Heart left ventricle (tissue), 16 donors: ENCODE measurements around the gene TSSC4. TPM values are rescaled to one million over a fixed set of nuclear protein-coding genes. Genes with fewer than 3 reads are reported as not detected.

ENCODE experiments used
- ATAC-seq, 4 donors: fragments of 200-7000 bp; cut with Tn5 transposase; one replicate each; pipeline ENCODE4 v1.9.1; 2020 to 2022; ENCODE audit warnings: moderate library complexity in 4 of 4, mild to moderate bottlenecking in 3 of 4, moderate number of reproducible peaks in 1 of 4
- DNase-seq, 5 donors: peaks; one replicate each; pipeline ENCODE4 v3.0.0-alpha.2; 2020
- H3K27ac ChIP-seq, 12 donors: fragments of 200-600 bp; sonication (generic) in 4 of 12; one replicate each; pipeline versions ENCODE4 v1.5.0 to v1.8.0; 2016 to 2022; ENCODE audit warnings: mild to moderate bottlenecking in 2 of 12
- H3K27me3 ChIP-seq, 9 donors: fragments of 200-600 bp; sonication (generic) in 2 of 9; one replicate each; pipeline versions ENCODE4 v1.5.1 to v1.8.0; 2016 to 2022; ENCODE audit warnings: mild to moderate bottlenecking in 3 of 9
- H3K36me3 ChIP-seq, 9 donors: fragments of 200-600 bp; sonication (generic) in 2 of 9; one replicate each; pipeline versions ENCODE4 v1.5.0 to v1.8.0; 2018 to 2022; ENCODE audit warnings: mild to moderate bottlenecking in 2 of 9
- H3K4me1 ChIP-seq, 12 donors: fragments of 200-600 bp; sonication (generic) in 4 of 12; one replicate each; pipeline versions ENCODE4 v1.5.0 to v1.8.0; 2016 to 2022; ENCODE audit warnings: mild to moderate bottlenecking in 3 of 12
- H3K4me3 ChIP-seq, 12 donors: fragments of 200-600 bp; sonication (generic) in 4 of 12; one replicate each; pipeline versions ENCODE4 v1.5.0 to v1.8.0; 2017 to 2022; ENCODE audit warnings: mild to moderate bottlenecking in 9 of 12, moderate library complexity in 4 of 12
- H3K9me3 ChIP-seq, 12 donors: fragments of 200-600 bp; sonication (generic) in 4 of 12; one replicate each; pipeline versions ENCODE4 v1.5.0 to v1.8.0; 2016 to 2022; ENCODE audit warnings: mild to moderate bottlenecking in 1 of 12
- POLR2A ChIP-seq, 2 donors: fragments of 450-650 bp; IDR thresholded peaks; one replicate each; pipeline ENCODE4 v1.6.1; 2017; ENCODE audit warnings: antibody characterized with exemption in 2 of 2, mild to moderate bottlenecking in 2 of 2, moderate library complexity in 2 of 2
- WGBS, 4 donors: extraction: QIAGEN DNeasy Blood & Tissue Kit in 2 of 4; methylation state at CpG; one replicate each; pipeline versions ENCODE4 v1.1.5 to v1.1.7; 2013 to 2018; 5-methylcytosine and 5-hydroxymethylcytosine counted together
- intact Hi-C, 10 donors: fragments of 100-400 bp; cut with DNase I; formaldehyde crosslinking; loops; one replicate each; pipeline versions ENCODE4 v1.11.1 to v1.14.2; 2022
- polyA plus RNA-seq, 2 donors: library from polyadenylated mRNA; stranded (reverse); fragments of 200-250 nt; gene quantifications; one replicate each; pipeline ENCODE4 v1.2.3, GENCODE V29; 2013
- total RNA-seq, 9 donors: library from RNA; depleted of rRNA in 2 of 9; stranded (reverse); fragments of >200 nt in 2 of 9; fragmentation: NEBNext Ultra II Directional in 3 of 9; extraction: Animal tissue kit (Norgen Biotek cat#: 25700) in 3 of 9; gene quantifications; one replicate each; pipeline versions ENCODE4 v1.1.0 to v1.2.4, GENCODE V29; 2016 to 2023
- TF ChIP-seq, protein P1 (sequence below), 12 donors: fragments of 200-600 bp; sonication (generic) in 4 of 12; IDR thresholded peaks; one replicate each; pipeline versions ENCODE4 v1.5.0 to v1.8.0; 2018 to 2022; ENCODE audit warnings: antibody characterized with exemption in 12 of 12, mild to moderate bottlenecking in 5 of 12
- donor health status: ischemic (EF 13 %, LVEDD 7.1; RV severe dilation, severe dysfunction).
- donor health status: healthy with polysubstance abuse.
- donor health status: DM: no; HTN: yes; CAD: no.
- donor health status: DM: no; HTN: no; CAD: no.
- donor health status: ischemic (EF 25% LVEDD 6.9; RV normal size, moderate dysfunction).
- donor health status: ischemic (EF 25% LVEDD 5.7; RV mildly dilated, moderate dysfunction).
- donor health status: healthy.
- donor health status: DM: yes; HTN: yes; CAD: no.
- donor health status: ischemic (EF 35%, LVEDD 5.7; RV mildly dilated, moderate dysfunction).
- donor health status: nonischemic (EF 11% LVEDD 7.7; RV severe dilation, severe dysfunction).
- donor health status: DM: yes; HTN: yes; CAD: no.
- donor health status: PGD.
- donor health status: ischemic (EF 29% LVEDD 5.4; RV normal size, mild dysfunction).
- donor health status: nonischemic (EF 23%, LVEDD 6.1; RV moderate dilation, normal function).

Gene TSSC4
- total and polyA plus RNA-seq, 11 donors, result 23.4 to 75.9 (median 37.2) TPM

DNA sequence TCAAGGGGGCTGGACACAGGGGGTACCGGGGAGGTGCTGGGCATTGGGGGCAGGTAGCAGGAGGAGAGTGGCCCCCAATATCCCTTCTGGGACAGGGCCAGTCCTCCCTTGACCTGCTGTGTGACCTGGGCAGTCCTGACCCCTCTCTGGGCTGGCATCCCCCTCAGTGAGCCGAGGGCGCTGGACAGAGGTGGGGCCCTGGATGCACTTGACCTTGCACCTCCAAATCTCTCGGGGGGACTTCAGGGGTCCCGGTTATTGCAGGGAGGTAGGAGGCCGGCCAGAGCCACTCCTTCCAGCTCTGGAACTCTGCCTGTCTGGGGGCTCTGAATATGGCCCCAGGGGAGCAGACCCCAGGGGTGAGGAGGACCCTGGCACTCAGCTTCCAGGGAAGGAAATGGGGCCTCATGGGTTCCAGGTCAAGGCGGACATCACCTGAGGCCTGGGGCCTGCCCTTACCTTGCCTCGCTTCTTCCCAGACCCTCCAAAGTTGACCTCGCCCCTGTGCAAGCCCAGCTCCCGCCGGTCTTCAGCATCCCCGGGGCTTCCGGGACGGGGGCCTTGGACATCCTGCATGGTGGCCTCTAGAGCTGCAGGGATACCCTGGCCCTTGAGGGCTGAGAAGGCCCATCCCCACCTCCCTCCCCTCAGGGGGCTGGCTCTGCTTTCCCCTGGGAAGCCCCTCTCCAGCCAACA is 22.1 kb downstream of the TSSC4 start:
- 78 to 90% (median 84%) methylated on average over 9 to 14 of the region's 14 CpGs for WGBS, 4 donors
- intact Hi-C loops, result no loop called here
- DNase-seq, result peak in 2 of 5 donors; percentile 27 to 42
- H3K4me3 ChIP-seq, result no peak overlapping the region
- no peak for ATAC-seq
- H3K4me1 ChIP-seq, result peaks cover 0 to 13% (median 0%) of the 10 kb centered on the region in 12 donors
- no peak for TF ChIP-seq POLR2A (IDR thresholded peaks at IDR 0.05)
- TF ChIP-seq, protein P1, sequence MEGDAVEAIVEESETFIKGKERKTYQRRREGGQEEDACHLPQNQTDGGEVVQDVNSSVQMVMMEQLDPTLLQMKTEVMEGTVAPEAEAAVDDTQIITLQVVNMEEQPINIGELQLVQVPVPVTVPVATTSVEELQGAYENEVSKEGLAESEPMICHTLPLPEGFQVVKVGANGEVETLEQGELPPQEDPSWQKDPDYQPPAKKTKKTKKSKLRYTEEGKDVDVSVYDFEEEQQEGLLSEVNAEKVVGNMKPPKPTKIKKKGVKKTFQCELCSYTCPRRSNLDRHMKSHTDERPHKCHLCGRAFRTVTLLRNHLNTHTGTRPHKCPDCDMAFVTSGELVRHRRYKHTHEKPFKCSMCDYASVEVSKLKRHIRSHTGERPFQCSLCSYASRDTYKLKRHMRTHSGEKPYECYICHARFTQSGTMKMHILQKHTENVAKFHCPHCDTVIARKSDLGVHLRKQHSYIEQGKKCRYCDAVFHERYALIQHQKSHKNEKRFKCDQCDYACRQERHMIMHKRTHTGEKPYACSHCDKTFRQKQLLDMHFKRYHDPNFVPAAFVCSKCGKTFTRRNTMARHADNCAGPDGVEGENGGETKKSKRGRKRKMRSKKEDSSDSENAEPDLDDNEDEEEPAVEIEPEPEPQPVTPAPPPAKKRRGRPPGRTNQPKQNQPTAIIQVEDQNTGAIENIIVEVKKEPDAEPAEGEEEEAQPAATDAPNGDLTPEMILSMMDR (IDR thresholded peaks at IDR 0.05), result no peak
- H3K27ac ChIP-seq, result no peak overlapping the region
- peaks cover 0 to 13% (median 0%) of the 10 kb centered on the region in 9 donors for H3K27me3 ChIP-seq
- H3K9me3 ChIP-seq, result no peaks in the 10 kb centered on the region
- H3K36me3 ChIP-seq, result no peaks in the 10 kb centered on the region

DNA sequence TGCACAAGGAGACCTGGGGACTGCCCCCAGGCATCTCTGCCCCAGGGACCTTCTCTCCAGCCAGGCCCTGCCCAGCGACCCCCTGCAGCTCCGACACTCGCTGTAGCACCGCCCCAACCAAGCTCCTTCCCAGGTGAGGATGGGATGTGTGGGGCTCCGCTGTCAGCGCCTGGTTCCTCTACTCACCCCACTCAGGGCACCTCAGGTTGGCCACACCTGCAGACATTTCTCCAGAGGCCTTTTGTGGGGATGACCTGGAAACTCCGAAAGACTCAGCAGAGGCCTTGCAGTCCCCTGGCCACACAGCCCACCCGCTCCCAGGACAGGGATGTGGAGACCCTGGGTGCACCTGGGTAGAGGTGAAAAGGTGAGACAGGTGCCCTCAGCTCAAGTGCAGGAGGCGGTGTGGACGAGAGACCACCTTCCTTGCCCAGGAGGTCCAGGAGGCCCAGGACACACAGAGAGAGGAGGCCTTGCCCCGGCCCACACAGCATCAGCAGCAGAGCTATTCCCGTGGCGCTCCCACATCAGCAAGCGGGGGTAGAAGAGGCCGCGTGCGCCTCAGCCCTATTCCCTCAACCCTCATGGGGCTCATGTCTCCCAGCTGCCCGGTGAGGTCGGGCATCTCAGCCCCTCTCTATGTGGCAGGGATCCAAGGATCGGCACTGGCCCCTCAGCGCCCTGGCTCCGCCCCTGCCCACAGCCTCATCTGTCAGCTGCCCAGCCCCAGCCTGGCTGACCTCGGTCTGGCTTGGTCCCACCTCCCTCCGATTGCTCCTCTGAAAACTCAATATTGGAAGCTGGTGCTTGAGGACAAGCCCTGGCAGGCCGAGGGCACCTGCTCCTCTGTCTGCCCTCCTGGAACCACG is 22.8 kb downstream of the TSSC4 start:
- 76 to 89% (median 80%) methylated on average over 15 to 26 of the region's 26 CpGs for WGBS, 4 donors

DNA sequence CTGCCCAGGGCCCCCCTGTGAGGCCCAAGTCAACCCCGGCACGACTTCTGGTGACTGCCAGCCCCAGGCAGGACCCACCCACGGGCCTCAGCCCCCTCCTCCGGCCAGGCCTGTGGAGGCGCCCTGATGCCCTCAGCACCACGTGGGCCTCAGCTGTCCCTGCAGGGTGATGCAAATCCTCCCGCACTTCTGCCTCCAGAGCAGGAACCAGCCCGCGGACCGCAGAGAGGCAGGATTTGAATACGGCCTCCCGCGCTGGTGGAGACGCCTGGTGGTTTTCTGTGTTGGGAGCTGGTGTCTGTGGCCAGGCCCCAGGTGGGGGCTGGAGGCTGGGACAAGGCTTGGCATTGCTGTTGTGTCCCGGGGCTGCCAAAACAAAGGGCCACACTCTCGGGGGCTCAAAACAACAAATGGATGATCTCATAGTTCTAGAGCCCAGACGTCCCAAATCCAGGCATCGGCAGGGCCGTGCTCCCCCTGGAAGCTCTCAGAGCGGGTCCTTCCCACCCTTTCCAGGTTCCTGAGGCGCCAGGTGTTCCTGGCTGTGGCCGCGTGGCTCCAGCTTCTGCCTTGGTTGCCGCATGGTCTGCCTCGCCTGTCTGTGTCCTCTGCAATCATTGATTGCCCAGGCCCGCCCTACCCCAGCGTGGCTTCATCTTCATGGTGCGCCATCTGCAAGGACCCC is 24.4 kb downstream of the TSSC4 start:
- H3K27ac ChIP-seq, result no peak overlapping the region
- intact Hi-C loops, result loop anchor here in 2 of 10 donors (5.0 kb wide), 1 partner anchor 467 kb away; no protein-coding TSS in a partner anchor
- TF ChIP-seq POLR2A (IDR thresholded peaks at IDR 0.05), result no peak
- TF ChIP-seq, protein P1 (IDR thresholded peaks at IDR 0.05), result no peak
- H3K4me3 ChIP-seq, result no peak overlapping the region
- 75 to 88% (median 83%) methylated on average over 20 to 28 of the region's 28 CpGs for WGBS, 4 donors
- no peaks in the 10 kb centered on the region for H3K36me3 ChIP-seq
- no peaks in the 10 kb centered on the region for H3K9me3 ChIP-seq
- DNase-seq (peak in 2 of 5 donors; percentile 23 to 63), ATAC-seq (no peak)
- H3K4me1 ChIP-seq, result peaks cover 0 to 10% (median 0%) of the 10 kb centered on the region in 12 donors
- peaks cover 0 to 13% (median 0%) of the 10 kb centered on the region in 9 donors for H3K27me3 ChIP-seq

More for the DNA sequence above, 22.8 kb downstream of the TSSC4 start:
- H3K4me1 ChIP-seq, result peaks cover 0 to 13% (median 0%) of the 10 kb centered on the region in 12 donors
- no peak for ATAC-seq
- no peaks in the 10 kb centered on the region for H3K36me3 ChIP-seq
- peak in 2 of 5 donors; percentile 26 to 63 for DNase-seq
- TF ChIP-seq POLR2A (IDR thresholded peaks at IDR 0.05), result no peak
- TF ChIP-seq, protein P1 (IDR thresholded peaks at IDR 0.05), result no peak
- intact Hi-C loops, result no loop called here
- H3K9me3 ChIP-seq, result no peaks in the 10 kb centered on the region
- peaks cover 0 to 13% (median 0%) of the 10 kb centered on the region in 9 donors for H3K27me3 ChIP-seq
- no peak overlapping the region for H3K4me3 ChIP-seq
- H3K27ac ChIP-seq, result no peak overlapping the region
